ENCODE results near the gene CHMP5.
"Not testable (repeated sequence)": the region's sequence is repeated elsewhere in the genome, so short reads cannot be mapped to it uniquely, and the experiment has no call there.

The CHMP5 gene

DNA sequence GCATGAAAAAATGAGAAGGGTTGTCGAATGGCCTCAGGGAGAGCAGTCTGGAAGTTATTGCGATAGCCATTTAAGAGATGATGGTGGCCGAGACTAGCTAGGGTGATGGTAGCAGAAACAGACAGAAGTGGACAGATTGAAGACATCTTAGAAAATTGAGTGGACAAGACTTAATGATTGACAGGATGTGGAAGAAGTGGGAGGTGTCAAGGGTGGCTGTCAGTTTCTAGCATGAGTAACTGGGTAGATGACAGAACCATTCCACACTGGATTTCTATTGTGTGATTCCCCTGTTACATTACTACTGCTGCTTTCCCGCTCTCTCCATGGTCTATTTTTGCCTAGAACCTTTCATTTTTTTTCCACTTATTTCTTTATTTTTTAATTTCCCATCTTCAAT lies 12.6 kb downstream of the CHMP5 start:
- ATAC-seq: no peak

GRCh38 chr9:33285502-33285901 lies 20.7 kb downstream of the CHMP5 start:
- ATAC-seq: no peak

DNA sequence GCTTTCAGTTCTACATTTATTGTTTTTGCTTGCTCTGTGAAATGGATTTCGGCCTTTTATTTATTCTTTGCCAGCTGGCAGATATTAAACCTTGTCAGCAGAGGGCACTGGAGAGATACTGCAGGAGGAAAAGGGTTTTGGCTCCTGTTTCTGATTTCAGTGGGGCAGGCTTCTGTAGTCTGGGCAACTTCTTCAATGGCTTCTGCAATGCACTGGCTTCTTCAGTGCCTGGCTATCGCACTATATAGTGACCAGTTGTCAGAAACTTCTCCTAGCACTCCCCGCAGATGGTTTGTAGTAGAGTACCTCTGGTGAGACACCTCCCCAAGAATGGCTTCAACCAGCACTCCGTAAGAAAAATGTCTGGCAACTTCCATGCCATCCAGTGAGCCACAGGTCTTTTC lies 22.2 kb downstream of the CHMP5 start:
- no peak for ATAC-seq

GRCh38 chr9:33288235-33288634 lies 23.4 kb downstream of the CHMP5 start:
- ATAC-seq: no peak

DNA sequence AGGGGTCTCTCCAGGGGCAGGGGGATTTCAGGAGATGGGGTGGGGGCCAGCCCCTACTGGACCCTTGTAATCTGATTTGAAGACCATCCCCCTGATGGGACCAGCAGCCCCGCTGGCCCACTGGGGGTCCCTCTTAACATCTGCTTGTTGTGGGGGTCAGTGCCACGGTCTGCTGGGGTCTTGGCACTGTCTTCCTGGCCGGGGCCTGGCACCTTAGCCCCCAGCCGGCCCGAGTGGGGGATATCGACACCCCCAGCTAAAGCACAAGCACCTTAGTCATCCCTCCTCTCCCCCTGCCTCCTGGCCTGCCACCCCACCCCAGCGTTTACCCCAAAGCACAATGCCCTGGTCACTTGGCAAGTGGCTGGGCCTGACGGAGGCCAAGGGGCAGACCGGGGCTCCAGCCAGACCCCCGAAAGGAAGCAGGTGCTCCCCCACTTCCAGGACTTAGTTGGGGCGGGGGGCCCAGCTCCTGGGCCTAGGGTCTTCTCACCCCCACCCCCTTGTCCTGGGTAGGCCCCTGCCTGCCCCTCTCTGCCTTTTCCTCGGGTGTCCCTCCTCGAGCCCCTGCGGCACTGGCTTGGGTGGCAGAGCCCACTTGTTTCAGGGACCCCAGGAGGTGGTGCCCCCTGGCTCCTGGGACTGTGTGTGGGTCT lies 24.1 kb downstream of the CHMP5 start:
- no peak for ATAC-seq

- no peak for ATAC-seq
These were observed 24.6 kb downstream of the CHMP5 start for GRCh38 chr9:33289496-33289895.

DNA sequence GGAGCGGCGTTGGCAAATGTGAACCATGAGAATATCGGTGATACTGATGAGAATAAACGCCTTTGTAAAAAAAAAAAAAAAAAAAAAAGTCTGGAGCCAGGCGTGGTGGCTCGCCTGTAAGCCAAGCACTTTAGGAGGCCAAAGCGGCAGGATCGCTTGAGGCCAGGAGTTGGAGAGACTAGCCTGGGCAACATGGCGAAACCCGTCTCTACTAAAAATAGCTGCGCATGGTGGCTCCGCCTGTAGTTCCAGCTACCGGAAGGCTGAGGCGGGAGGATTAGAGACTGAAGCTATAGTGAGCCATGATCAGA lies 25.0 kb downstream of the CHMP5 start:
- no peak for ATAC-seq

DNA sequence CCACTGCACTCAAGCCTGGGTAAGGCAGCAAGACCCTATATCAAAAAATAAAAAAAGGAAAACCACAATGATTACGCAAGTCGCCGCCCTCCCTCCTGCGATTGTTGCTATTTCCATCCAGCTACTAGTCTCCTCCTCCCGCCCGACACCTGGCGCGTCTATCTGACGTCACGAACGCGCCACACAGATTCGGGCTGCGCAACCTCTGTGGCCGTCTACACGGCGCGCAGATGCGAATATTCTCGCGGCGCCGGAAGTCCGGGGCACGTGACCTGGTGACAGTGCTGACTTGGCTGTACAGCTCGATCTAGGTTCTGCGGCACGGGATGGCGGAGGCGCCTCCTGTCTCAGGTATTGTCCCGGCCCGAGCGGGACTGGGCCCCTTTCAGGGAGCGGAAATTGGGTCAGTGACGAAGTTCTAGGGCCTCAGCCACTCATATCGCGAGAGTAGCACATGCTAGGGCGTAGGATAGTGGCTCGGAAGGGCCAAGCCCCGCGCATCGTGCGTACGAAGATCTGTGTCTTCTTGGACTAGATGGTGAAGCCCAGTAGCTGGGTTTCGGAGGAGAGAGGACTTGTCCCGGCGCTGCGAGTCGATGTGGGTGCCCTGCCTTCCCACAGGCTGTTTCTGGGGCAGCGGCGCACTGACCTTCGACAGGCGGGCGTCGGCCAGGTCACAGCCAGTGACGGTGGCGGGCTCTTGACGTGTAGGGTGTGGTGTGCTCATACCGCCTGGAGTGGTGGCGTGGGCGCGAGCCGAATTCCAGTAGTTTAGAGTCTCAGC lies 25.6 kb downstream of the CHMP5 start, which contains the start of gene NFX1:
TSS of gene NFX1 (plus strand) at position 270 of the 784 bp plus-strand sequence. CDS start at position 327, 57 bp downstream.
- ATAC-seq: peak; percentile 89 to 93

DNA sequence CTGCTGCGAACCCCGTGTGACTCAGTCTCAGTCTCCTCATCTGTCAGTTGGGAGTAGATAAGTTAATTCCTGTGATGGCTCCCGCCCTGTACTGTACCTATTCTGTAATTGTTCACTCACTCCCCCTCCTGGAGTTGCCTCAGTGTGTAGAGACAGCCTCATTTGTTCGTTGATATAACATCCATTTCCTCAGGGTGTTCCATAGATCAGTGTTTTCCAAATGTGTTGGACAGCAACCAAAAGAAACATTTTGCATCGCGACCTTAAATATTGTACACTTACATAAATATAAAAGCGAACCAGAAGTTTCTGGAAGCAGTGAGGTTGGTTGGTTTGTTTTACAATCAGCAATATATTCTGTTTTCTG lies 26.2 kb downstream of the CHMP5 start:
- ATAC-seq: no peak

- no peak for ATAC-seq
These were observed 27.1 kb downstream of the CHMP5 start for GRCh38 chr9:33291901-33292300.

DNA sequence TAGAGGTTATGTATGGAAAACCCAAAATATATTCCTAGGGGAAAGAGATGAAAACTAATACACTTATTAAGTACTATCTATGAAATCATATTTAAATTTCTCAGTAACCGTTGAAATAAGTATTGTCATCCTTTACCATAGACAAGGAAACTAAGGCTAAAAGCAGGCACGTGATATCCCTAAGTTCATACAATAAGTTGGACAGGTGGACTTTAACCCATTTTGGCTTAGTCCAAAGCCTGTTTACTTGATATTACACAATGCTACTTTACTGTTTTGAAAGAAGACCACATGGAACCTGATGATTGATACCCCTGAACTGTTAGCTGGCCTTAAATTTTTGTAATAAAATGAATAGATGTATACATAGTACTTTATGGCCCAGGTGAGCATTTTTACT lies 28.9 kb downstream of the CHMP5 start:
- ATAC-seq: no peak

GRCh38 chr9:33294670-33295432 lies 30.0 kb downstream of the CHMP5 start:
- no peak for ATAC-seq

DNA sequence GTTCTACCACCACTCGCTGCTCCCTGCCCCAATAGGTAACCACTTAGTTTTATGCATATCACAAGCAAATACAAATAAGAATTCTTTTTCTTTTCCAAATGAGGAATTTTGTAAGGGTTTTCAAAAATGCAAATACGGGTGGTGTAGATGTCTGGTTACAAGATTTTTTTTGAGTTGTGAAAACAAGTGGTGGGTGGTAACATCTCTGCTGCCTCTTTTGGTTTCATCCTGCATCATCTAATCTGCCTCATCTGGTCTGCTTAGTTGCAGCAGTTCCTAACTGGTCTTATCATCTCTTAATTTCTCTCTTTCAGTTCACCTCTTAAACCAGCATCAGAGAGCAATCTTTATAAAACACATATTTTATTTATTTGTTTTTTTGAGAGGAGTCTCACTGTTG lies 30.7 kb downstream of the CHMP5 start:
- ATAC-seq: peak; percentile 33 to 54

GRCh38 chr9:33297432-33297831 lies 32.6 kb downstream of the CHMP5 start:
- ATAC-seq: peak in 1 of 2 donors; percentile 50

DNA sequence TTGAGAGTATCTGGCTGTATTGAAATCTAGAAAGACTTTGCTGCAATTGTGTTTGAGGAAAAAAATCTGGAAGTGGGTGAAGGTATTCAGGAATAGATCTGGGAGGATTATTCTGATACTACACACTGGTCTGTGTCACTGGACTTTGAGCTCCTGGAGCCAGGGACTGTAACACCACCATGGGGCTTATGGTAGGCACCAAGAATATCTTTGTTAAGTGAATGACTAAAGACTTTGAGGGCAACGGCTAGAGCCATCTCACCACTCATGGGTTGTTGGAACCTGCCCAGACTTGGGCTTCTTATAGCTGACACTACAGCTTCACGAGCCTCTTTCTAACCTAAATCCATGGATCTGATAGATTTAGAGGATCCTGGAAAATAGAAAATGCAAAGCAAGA lies 35.7 kb downstream of the CHMP5 start:
- no peak for ATAC-seq

DNA sequence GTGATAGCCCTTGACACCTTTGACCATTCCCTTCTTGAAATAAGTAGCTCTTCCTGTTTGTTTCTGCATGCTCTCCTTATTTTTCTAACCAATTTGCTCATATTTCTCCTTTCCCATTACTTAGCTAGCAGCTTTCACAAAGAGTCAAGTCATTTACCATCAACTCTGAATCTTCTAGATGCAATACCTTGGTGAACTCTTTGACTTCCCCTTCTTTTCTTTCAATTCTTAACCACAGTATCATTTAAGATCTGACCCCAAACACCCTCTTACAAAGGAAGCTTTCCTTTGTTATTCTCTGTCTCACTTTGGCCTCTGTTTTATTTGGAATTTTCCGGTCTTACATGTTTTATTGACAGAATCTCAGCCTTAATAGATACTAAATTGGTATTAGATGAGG lies 39.5 kb downstream of the CHMP5 start:
- ATAC-seq: no peak

GRCh38 chr9:33306037-33306436 lies 41.2 kb downstream of the CHMP5 start:
- peak; percentile 90 to 99 for ATAC-seq

GRCh38 chr9:33307067-33307466 lies 42.2 kb downstream of the CHMP5 start:
- no peak for ATAC-seq

- ATAC-seq: no peak
These were observed 45.1 kb downstream of the CHMP5 start for GRCh38 chr9:33309903-33310302.

DNA sequence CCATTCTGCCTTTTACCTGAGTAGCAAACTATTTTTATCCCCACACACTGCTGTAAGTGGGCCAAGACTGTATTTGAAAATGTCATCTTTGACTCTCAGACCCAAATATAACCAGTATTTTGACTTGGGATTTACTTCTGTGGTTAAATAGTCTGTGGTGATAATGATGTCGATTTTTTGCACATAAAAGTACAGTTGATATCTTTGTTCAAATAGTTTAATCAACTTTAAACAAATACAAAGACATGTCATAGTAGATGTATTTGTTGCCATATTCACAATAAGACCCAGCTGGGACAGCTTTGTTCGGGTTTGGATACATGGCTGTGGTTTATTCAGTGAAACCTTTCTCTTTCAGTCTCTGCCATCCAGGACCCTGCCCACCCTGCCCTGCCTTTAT lies 45.9 kb downstream of the CHMP5 start:
- ATAC-seq: no peak

DNA sequence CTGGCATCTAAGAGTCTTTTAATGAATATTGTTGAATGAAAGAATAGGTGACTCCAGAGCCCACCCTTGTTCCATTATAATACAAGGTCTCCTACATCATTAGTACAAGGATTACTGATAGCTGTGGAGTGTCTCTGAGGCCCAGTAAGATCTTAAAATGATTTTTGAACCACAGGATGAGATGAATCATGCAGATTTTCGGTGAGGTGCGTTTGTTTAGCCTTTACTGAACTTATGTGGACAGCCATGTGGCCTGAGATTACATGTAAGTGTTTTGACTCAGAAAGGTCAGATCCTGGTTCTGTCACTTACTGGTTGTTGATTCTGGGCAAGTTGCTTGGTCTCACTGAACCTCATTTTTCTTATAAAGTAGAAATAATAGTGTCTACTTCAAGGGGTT lies 47.1 kb downstream of the CHMP5 start:
- peak; percentile 41 to 78 for ATAC-seq

- ATAC-seq: no peak
These were observed 50.5 kb downstream of the CHMP5 start for GRCh38 chr9:33315371-33315770.

GRCh38 chr9:33317136-33317535 lies 52.3 kb downstream of the CHMP5 start:
- not testable (repeated sequence) for ATAC-seq

DNA sequence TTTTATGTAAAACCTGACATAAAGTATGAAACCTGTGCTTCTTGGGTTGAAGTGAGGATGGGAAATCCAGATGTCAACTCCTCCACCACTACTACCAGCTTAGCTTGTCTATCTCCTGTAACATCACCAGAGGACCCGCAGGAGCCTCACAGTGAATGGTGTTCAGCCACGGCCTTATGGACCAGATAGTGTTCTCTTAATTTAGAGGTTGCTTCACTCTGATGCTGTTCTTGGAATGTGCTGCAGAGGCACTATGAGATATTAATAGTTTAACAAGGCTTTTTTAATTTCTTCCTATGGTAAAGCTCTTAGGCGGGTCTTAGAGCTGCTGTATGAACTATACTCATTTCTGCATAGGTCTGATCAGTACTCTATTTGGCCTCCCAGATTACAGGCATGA lies 53.4 kb downstream of the CHMP5 start:
- no peak for ATAC-seq

Measured in activated CD4-positive, CD25-positive, alpha-beta regulatory T cell treated with anti-CD3 and anti-CD28 coated beads, Interleukin-2, amount 50 U/mL, for 24 hours (primary cell).